ENCODE results near the gene MIXL1.

DNA sequence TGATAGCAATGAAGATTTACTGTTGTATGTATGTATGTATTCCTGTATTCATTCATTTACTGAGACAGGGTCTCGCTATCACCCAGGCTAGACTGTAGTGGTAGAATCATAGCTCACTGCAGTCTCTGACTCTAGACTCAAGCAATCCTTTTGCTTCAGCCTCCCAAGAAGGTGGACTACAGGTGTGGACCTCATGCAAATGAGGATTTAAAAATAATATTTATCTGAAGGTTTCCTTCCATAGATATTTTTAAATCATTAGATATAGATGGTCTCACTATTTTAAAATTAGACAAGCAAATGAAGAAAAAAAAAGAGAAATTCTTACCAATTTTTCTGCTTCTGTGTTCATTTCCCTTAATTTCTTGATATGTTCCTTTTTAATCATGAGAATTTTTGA is 27.0 kb downstream of the MIXL1 start:
- TF ChIP-seq, protein P1, sequence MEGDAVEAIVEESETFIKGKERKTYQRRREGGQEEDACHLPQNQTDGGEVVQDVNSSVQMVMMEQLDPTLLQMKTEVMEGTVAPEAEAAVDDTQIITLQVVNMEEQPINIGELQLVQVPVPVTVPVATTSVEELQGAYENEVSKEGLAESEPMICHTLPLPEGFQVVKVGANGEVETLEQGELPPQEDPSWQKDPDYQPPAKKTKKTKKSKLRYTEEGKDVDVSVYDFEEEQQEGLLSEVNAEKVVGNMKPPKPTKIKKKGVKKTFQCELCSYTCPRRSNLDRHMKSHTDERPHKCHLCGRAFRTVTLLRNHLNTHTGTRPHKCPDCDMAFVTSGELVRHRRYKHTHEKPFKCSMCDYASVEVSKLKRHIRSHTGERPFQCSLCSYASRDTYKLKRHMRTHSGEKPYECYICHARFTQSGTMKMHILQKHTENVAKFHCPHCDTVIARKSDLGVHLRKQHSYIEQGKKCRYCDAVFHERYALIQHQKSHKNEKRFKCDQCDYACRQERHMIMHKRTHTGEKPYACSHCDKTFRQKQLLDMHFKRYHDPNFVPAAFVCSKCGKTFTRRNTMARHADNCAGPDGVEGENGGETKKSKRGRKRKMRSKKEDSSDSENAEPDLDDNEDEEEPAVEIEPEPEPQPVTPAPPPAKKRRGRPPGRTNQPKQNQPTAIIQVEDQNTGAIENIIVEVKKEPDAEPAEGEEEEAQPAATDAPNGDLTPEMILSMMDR (IDR thresholded peaks at IDR 0.05; ENCODE audit: insufficient read depth, low read length): no peak
- no peak for TF ChIP-seq POLR2AphosphoS5 (IDR thresholded peaks at IDR 0.05; ENCODE audit: low read depth)

All from HL-60 (cell line).